OCI-LY3 (cell line): ENCODE results near the gene MYZAP.

ENCODE experiments used
- EZH2phosphoT487 ChIP-seq: fragments of 200-600 bp; shearing (Covaris generic); IDR thresholded peaks from 2 replicates; pipeline ENCODE4 v1.6.1; 2018; ENCODE audit warnings: antibody characterized with exemption, mixed run types, low read depth
- TF ChIP-seq, protein P1 (sequence below): fragments of 200-600, 300-600 bp; sonication (generic); IDR thresholded peaks from 2 replicates; pipeline ENCODE4 v1.5.1; 2014; ENCODE audit warnings: antibody characterized with exemption, low read length, low read depth

- TF ChIP-seq, protein P1, sequence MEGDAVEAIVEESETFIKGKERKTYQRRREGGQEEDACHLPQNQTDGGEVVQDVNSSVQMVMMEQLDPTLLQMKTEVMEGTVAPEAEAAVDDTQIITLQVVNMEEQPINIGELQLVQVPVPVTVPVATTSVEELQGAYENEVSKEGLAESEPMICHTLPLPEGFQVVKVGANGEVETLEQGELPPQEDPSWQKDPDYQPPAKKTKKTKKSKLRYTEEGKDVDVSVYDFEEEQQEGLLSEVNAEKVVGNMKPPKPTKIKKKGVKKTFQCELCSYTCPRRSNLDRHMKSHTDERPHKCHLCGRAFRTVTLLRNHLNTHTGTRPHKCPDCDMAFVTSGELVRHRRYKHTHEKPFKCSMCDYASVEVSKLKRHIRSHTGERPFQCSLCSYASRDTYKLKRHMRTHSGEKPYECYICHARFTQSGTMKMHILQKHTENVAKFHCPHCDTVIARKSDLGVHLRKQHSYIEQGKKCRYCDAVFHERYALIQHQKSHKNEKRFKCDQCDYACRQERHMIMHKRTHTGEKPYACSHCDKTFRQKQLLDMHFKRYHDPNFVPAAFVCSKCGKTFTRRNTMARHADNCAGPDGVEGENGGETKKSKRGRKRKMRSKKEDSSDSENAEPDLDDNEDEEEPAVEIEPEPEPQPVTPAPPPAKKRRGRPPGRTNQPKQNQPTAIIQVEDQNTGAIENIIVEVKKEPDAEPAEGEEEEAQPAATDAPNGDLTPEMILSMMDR, result no peak
- TF ChIP-seq EZH2phosphoT487, result no peak
These were observed 143.2 kb downstream of the MYZAP start for GRCh38 chr15:57734860-57735259.
